ENCODE data around the gene RYR2. TPM values are rescaled to one million over a fixed set of nuclear protein-coding genes. Genes with fewer than 3 reads are reported as not detected.

RYR2 gene
- total RNA-seq, 1 donor from 2014 or later, result not detected

DNA sequence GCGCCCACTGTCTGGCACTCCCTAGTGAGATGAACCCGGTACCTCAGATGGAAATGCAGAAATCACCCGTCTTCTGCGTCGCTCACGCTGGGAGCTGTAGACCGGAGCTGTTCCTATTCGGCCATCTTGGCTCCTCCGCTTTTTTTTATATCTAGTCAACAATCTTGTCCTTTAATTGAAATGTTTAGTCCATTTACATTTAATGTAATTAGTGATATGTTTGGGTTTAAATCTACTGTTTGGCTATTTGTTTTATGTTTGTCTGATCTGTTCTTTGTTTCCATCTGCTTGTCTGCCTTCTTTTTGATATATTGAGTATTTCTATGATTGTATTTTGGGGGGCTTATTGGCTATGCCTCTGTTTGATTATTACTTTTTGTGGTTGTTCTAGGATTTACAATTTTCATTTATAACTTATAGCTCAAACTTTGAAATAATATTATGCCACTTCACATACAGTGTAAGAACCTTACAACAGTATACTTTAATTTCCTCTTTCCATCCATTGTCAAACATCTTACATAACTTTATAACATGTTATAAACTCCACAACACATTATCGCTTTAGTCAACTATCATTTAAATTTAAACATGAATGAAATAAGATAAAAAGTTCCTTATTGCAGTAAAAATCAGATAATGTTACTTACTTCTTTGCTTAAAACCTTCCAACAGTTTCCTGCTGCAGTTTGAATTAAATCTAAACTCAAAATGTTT is 16.5 kb upstream of the RYR2 start:
- no peaks in the 10 kb centered on the region for H3K36me3 ChIP-seq (ENCODE audit: control insufficient read depth, insufficient read depth, low read length)
- no peak for DNase-seq (ENCODE audit: low read depth)
- TF ChIP-seq, protein P1, sequence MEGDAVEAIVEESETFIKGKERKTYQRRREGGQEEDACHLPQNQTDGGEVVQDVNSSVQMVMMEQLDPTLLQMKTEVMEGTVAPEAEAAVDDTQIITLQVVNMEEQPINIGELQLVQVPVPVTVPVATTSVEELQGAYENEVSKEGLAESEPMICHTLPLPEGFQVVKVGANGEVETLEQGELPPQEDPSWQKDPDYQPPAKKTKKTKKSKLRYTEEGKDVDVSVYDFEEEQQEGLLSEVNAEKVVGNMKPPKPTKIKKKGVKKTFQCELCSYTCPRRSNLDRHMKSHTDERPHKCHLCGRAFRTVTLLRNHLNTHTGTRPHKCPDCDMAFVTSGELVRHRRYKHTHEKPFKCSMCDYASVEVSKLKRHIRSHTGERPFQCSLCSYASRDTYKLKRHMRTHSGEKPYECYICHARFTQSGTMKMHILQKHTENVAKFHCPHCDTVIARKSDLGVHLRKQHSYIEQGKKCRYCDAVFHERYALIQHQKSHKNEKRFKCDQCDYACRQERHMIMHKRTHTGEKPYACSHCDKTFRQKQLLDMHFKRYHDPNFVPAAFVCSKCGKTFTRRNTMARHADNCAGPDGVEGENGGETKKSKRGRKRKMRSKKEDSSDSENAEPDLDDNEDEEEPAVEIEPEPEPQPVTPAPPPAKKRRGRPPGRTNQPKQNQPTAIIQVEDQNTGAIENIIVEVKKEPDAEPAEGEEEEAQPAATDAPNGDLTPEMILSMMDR (IDR thresholded peaks at IDR 0.05; ENCODE audit: insufficient read depth, low read length, poor library complexity, severe bottlenecking), result no peak
- H3K27me3 ChIP-seq (ENCODE audit: control insufficient read depth, insufficient read depth, low read length), result no peaks in the 10 kb centered on the region
- no peak overlapping the region for H3K4me3 ChIP-seq (ENCODE audit: low read depth, low read length)

GRCh38 chr1:237029240-237029639 is 12.7 kb upstream of the RYR2 start:
- H3K4me3 ChIP-seq (ENCODE audit: low read depth, low read length), result no peak overlapping the region
- DNase-seq (ENCODE audit: low read depth), result no peak
- no peaks in the 10 kb centered on the region for H3K36me3 ChIP-seq (ENCODE audit: control insufficient read depth, insufficient read depth, low read length)
- H3K27me3 ChIP-seq (ENCODE audit: control insufficient read depth, insufficient read depth, low read length), result no peaks in the 10 kb centered on the region
- TF ChIP-seq, protein P1 (IDR thresholded peaks at IDR 0.05; ENCODE audit: insufficient read depth, low read length, poor library complexity, severe bottlenecking), result no peak

GRCh38 chr1:237029850-237030535 is 12.0 kb upstream of the RYR2 start:
- no peaks in the 10 kb centered on the region for H3K27me3 ChIP-seq (ENCODE audit: control insufficient read depth, insufficient read depth, low read length)
- DNase-seq (ENCODE audit: low read depth), result no peak
- no peaks in the 10 kb centered on the region for H3K36me3 ChIP-seq (ENCODE audit: control insufficient read depth, insufficient read depth, low read length)
- H3K4me3 ChIP-seq (ENCODE audit: low read depth, low read length), result no peak overlapping the region
- TF ChIP-seq, protein P1 (IDR thresholded peaks at IDR 0.05; ENCODE audit: insufficient read depth, low read length, poor library complexity, severe bottlenecking), result no peak

DNA sequence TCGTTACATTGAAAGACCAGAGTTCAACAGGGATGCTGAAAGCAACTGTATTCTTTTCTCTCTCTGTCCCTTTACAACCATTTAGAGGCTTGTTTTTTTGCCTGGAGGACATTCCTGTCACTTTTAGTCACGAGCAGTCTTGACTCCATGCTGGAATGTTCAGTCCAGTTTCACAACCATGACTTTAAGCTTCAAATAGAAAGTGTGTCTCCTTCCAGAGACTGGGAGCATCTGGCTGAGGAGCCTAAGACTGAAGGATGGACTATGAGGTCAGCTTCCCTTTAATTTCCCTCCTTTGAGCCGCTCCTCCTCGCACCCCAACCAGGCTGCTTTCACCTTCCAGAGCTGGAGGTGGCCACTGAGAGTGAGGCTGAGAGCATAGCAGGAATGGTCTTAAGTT is 10.5 kb upstream of the RYR2 start:
- no peak for DNase-seq (ENCODE audit: low read depth)

GRCh38 chr1:237032029-237032428 is 10.0 kb upstream of the RYR2 start:
- H3K4me3 ChIP-seq (ENCODE audit: low read depth, low read length), result no peak overlapping the region
- H3K27me3 ChIP-seq (ENCODE audit: control insufficient read depth, insufficient read depth, low read length), result no peaks in the 10 kb centered on the region
- TF ChIP-seq, protein P1 (IDR thresholded peaks at IDR 0.05; ENCODE audit: insufficient read depth, low read length, poor library complexity, severe bottlenecking), result no peak
- no peaks in the 10 kb centered on the region for H3K36me3 ChIP-seq (ENCODE audit: control insufficient read depth, insufficient read depth, low read length)
- DNase-seq (ENCODE audit: low read depth), result no peak

More for the DNA sequence above, 10.5 kb upstream of the RYR2 start:
- no peaks in the 10 kb centered on the region for H3K36me3 ChIP-seq (ENCODE audit: control insufficient read depth, insufficient read depth, low read length)
- no peak overlapping the region for H3K4me3 ChIP-seq (ENCODE audit: low read depth, low read length)
- no peaks in the 10 kb centered on the region for H3K27me3 ChIP-seq (ENCODE audit: control insufficient read depth, insufficient read depth, low read length)
- TF ChIP-seq, protein P1 (IDR thresholded peaks at IDR 0.05; ENCODE audit: insufficient read depth, low read length, poor library complexity, severe bottlenecking), result no peak
